Lower lobe of right lung (tissue), 2 donors: ENCODE results near the gene NEU1. TPM values are rescaled to one million over a fixed set of nuclear protein-coding genes. Genes with fewer than 3 reads are reported as not detected.

Source experiments
- ATAC-seq, 2 donors: fragments of 200-7000 bp; cut with Tn5 transposase; one replicate each; pipeline ENCODE4 v1.9.1; 2020 to 2022; ENCODE audit warnings: mild to moderate bottlenecking in 2 of 2, moderate library complexity in 2 of 2
- DNase-seq: peaks from one replicate; pipeline ENCODE4 v3.0.0-alpha.2; 2020
- H3K27ac ChIP-seq: fragments of 200-600 bp; one replicate; pipeline ENCODE4 v1.8.0; 2022
- H3K27me3 ChIP-seq: fragments of 200-600 bp; one replicate; pipeline ENCODE4 v1.8.0; 2022; ENCODE audit warnings: low read depth
- H3K36me3 ChIP-seq: fragments of 200-600 bp; one replicate; pipeline ENCODE4 v1.8.0; 2022; ENCODE audit warnings: mild to moderate bottlenecking
- H3K4me1 ChIP-seq: fragments of 200-600 bp; one replicate; pipeline ENCODE4 v1.8.0; 2022
- H3K4me3 ChIP-seq: fragments of 200-600 bp; one replicate; pipeline ENCODE4 v1.8.0; 2022; ENCODE audit warnings: mild to moderate bottlenecking
- H3K9me3 ChIP-seq: fragments of 200-600 bp; one replicate; pipeline ENCODE4 v1.8.0; 2022
- intact Hi-C: fragments of 100-400 bp; cut with DNase I; formaldehyde crosslinking; loops from one replicate; pipeline ENCODE4 v1.11.0; 2022
- total RNA-seq: library from RNA; stranded (reverse); fragmentation: NEBNext Ultra II Directional; extraction: Animal tissue kit (Norgen Biotek cat#: 25700); gene quantifications from one replicate; pipeline ENCODE4 v1.2.1, GENCODE V29; 2021
- TF ChIP-seq, protein P1 (sequence below): fragments of 200-600 bp; IDR thresholded peaks from one replicate; pipeline ENCODE4 v1.8.0; 2022; ENCODE audit warnings: antibody characterized with exemption, mild to moderate bottlenecking
- donor health status: DM: no; HTN: yes; CAD: no; lungs with severe emphysema.

Gene NEU1
- total RNA-seq, 1 donor from 2014 or later = 70.5 TPM

- H3K27ac ChIP-seq = peak overlapping the region; percentile 96
- H3K4me1 ChIP-seq = peaks cover 50% of the 10 kb centered on the region
These were observed 31.0 kb downstream of the NEU1 start for GRCh38 chr6:31831350-31832215.

DNA sequence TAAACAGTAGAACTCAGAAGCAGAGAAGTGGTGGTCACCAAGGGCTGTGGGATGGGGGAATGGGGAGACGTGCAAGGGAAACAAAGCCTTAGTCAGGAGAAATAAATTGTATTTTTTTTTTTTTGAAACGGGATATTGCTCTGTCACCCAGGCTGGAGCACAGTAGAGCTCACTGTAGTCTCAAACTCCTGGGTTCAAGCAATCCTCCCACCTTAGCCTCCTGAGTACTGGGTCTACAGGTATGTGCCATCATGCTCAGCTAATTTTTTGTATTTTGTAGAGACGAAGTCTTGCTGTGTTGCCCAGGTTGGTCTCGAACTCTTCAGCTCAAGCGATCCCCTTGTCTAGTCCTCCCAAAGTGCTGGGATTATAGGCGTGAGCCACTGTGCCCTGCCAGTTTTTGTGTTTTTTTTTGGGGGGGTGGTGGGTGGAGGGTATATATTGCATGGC lies 31.7 kb downstream of the NEU1 start:
- peak overlapping the region; percentile 74 for H3K4me3 ChIP-seq
- peak overlapping the region; percentile 96 for H3K27ac ChIP-seq
- TF ChIP-seq, protein P1, sequence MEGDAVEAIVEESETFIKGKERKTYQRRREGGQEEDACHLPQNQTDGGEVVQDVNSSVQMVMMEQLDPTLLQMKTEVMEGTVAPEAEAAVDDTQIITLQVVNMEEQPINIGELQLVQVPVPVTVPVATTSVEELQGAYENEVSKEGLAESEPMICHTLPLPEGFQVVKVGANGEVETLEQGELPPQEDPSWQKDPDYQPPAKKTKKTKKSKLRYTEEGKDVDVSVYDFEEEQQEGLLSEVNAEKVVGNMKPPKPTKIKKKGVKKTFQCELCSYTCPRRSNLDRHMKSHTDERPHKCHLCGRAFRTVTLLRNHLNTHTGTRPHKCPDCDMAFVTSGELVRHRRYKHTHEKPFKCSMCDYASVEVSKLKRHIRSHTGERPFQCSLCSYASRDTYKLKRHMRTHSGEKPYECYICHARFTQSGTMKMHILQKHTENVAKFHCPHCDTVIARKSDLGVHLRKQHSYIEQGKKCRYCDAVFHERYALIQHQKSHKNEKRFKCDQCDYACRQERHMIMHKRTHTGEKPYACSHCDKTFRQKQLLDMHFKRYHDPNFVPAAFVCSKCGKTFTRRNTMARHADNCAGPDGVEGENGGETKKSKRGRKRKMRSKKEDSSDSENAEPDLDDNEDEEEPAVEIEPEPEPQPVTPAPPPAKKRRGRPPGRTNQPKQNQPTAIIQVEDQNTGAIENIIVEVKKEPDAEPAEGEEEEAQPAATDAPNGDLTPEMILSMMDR = no peak
- H3K36me3 ChIP-seq = peaks cover 3% of the 10 kb centered on the region
- no peaks in the 10 kb centered on the region for H3K27me3 ChIP-seq
- DNase-seq (peak; percentile 0), ATAC-seq (no peak)
- intact Hi-C loops = loop anchor here (10.0 kb wide), 1 partner anchor 96 kb away; the partner anchor contains the start of gene CLIC1
- H3K4me1 ChIP-seq = peaks cover 50% of the 10 kb centered on the region
- H3K9me3 ChIP-seq = no peaks in the 10 kb centered on the region

More at GRCh38 chr6:31831350-31832215, 31.0 kb downstream of the NEU1 start:
- peak; percentile 37 for DNase-seq
- no peaks in the 10 kb centered on the region for H3K27me3 ChIP-seq
- TF ChIP-seq, protein P1 = no peak
- intact Hi-C loops = loop anchor here (10.0 kb wide), 1 partner anchor 97 kb away; the partner anchor contains the start of gene CLIC1
- H3K4me3 ChIP-seq = peak overlapping the region; percentile 74
- no peak for ATAC-seq
- peaks cover 3% of the 10 kb centered on the region for H3K36me3 ChIP-seq
- no peaks in the 10 kb centered on the region for H3K9me3 ChIP-seq

DNA sequence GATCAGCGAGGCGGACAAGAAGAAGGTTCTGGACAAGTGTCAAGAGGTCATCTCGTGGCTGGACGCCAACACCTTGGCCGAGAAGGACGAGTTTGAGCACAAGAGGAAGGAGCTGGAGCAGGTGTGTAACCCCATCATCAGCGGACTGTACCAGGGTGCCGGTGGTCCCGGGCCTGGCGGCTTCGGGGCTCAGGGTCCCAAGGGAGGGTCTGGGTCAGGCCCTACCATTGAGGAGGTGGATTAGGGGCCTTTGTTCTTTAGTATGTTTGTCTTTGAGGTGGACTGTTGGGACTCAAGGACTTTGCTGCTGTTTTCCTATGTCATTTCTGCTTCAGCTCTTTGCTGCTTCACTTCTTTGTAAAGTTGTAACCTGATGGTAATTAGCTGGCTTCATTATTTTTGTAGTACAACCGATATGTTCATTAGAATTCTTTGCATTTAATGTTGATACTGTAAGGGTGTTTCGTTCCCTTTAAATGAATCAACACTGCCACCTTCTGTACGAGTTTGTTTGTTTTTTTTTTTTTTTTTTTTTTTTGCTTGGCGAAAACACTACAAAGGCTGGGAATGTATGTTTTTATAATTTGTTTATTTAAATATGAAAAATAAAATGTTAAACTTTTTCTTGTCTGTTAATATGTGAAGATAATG lies 32.9 kb downstream of the NEU1 start:
- no peak for ATAC-seq
- peaks cover 52% of the 10 kb centered on the region for H3K4me1 ChIP-seq
- H3K36me3 ChIP-seq = peaks cover 3% of the 10 kb centered on the region
- H3K27ac ChIP-seq = peak overlapping the region; percentile 96
- peak overlapping the region; percentile 74 for H3K4me3 ChIP-seq
- intact Hi-C loops = loop anchor here (10.0 kb wide), 1 partner anchor 95 kb away; the partner anchor contains the start of gene CLIC1
- no peaks in the 10 kb centered on the region for H3K27me3 ChIP-seq
- TF ChIP-seq, protein P1 = peak; percentile 45
- DNase-seq = peak; percentile 39
- no peaks in the 10 kb centered on the region for H3K9me3 ChIP-seq

- H3K4me1 ChIP-seq = peaks cover 59% of the 10 kb centered on the region
- intact Hi-C loops = no loop called here
- H3K9me3 ChIP-seq = no peaks in the 10 kb centered on the region
- TF ChIP-seq, protein P1 = no peak
- H3K4me3 ChIP-seq = peak within 1 kb of the TSS; percentile 69
- H3K36me3 ChIP-seq = peaks cover 3% of the 10 kb centered on the region
- DNase-seq = peak; percentile 99
- ATAC-seq = peak; percentile 92 to 96
- no peaks in the 10 kb centered on the region for H3K27me3 ChIP-seq
- peak within 1 kb of the TSS; percentile 92 for H3K27ac ChIP-seq
These were observed 35.1 kb downstream of the NEU1 start, which contains the start of gene HSPA1B for GRCh38 chr6:31827286-31828079. TSS of gene HSPA1B (plus strand) at chr6:31827738. CDS start at chr6:31827951, 213 bp downstream.

DNA sequence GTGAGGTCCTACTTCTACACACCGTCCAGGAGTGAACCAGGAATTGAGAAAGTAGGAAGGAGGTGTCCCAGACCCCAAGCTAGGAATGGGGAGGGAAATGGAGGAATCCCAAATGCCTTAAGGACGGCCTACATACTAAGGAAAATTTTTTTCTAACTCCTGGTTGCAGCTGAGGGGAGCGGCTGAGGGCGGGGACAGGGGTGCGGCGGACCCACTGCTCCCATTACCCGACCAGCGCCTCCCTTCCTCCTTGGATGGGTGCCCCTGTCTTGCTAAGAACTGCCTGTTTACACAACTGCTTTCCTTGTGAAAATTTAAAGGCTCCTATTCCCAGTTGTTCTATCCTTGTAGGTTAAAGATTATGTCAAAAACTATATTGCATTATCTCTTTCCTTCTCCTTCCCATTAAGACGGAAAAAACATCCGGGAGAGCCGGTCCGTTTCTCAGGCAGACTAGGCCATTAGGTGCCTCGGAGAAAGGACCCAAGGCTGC lies 35.8 kb downstream of the NEU1 start:
- Histone ChIP-seq H3K4me1 (peaks cover 59% of the 10 kb centered on the region), H3K4me3 (peak overlapping the region; percentile 69), H3K36me3 (peaks cover 3% of the 10 kb centered on the region), H3K9me3 (no peaks in the 10 kb centered on the region), H3K27ac (peak overlapping the region; percentile 92), H3K27me3 (no peaks in the 10 kb centered on the region)
- TF ChIP-seq, protein P1 = no peak
- intact Hi-C loops = no loop called here
- ATAC-seq = peak; percentile 64 to 65
- DNase-seq = peak; percentile 91
